Skin of body (tissue), 2 donors: Measurements from ENCODE around the gene MRPL53. TPM values are rescaled to one million over a fixed set of nuclear protein-coding genes. Genes with fewer than 3 reads are reported as not detected.
A peak's percentile ranks its signal among the peaks of the same experiment; 100 is the strongest.

ENCODE experiments used
- DNase-seq: peaks from one replicate; lab custom pipeline; 2025; lab: John Stamatoyannopoulos, UW
- total RNA-seq: library from RNA; depleted of rRNA; stranded (reverse); fragments of >200 nt; gene quantifications from one replicate; pipeline ENCODE4 v1.2.3, GENCODE V29; 2014

The MRPL53 gene
- total RNA-seq, result 17.8 TPM

DNA sequence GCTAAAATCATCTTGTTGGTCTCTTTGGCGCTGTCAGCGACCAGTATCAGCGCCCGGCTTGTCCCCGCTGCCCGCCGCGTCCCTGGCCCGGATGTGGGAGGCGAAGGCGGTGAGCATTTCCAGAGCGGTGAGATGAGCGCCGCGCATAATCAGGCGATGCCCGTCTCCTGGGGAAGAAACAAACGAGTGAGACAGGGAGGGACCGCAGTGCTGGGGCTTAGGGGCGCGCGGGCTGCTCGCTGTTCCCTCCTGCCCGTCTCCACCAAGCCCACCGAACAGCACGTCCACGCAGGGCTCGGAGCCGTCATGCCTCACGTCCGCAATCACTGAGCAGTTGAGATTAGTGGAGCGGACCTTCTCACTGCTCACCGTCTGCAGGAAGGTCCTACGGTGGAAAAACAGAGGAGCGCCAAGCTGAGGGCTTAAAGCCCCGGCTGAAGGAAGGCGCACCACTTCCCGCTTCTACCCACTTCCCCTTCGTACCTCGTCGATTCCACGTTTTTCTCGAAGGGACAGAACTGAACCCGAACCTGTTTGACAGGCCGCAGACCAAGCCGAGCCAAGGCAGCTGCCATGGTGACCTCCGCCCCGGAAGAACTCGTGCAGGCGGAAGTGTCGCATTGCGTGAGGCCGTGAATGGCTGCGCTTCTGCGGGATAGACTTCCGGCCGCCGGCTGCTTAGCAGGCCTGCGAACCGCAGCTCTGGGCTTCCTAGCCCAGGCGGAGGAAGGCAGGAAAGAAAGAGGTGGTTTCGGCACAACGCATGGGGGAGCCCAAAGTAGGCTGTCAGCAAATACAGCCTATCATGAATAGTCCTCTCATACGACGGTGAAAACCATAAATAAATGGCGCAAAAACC, at the start of gene MRPL53:
Gene MRPL53, minus strand, starts transcription at position 595 of the 859 bp plus-strand sequence. Its CDS starts 20 bp downstream, at position 575.
- DNase-seq, result peak; percentile 90

DNA sequence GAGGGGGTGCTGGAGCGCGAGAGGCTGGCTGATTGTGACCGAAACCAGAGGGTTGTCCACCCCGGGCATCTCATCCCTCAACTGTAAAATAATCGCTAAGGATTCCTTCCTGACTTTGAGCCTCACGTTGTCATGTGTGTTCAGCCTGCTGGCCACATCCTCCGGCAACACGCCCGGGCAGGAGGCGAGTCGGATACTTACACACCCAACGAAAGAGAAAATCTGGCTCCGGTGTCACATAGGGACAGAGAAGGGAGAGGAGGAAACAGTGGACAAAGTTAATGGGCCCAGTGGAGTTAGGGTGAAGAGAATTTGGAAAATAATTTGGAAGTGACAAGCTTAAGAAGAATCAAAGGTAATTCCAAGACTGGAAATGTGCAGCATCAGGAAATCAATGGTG, 44.2 kb upstream of the MRPL53 start:
- DNase-seq, result no peak

DNA sequence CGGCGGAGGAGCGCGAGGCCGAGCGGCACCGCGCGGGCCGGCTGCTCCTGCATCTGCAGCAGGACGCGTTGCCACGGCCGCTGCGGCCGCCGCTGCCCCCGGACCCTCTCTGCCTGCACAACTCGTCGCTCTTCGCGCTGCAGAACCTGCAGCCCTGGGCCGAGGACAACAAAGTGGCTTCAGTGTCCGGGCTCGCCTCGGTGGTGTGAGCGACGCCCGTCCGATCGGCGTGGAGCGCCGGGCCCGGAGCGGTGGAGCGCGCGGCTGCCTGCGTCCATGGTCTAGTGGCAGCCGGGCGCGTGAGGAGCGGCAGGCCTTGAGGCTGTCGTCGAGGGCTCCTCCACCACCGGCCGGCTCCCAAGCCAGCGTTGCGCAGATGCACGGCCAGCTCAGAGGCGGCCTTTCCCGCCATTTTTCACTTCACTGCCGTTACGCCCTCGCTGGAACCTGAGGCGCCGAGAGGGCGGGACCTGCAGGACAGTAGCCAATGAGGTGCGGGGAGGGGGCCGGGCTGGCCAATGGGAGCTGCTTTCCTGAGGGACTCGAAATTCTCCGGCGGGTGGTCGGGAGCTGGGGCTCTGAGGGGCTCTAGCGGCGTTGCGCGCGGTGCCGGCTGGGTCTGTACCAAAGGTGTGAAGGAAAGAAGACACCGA, 43.6 kb upstream of the MRPL53 start:
- peak; percentile 20 for DNase-seq

DNA sequence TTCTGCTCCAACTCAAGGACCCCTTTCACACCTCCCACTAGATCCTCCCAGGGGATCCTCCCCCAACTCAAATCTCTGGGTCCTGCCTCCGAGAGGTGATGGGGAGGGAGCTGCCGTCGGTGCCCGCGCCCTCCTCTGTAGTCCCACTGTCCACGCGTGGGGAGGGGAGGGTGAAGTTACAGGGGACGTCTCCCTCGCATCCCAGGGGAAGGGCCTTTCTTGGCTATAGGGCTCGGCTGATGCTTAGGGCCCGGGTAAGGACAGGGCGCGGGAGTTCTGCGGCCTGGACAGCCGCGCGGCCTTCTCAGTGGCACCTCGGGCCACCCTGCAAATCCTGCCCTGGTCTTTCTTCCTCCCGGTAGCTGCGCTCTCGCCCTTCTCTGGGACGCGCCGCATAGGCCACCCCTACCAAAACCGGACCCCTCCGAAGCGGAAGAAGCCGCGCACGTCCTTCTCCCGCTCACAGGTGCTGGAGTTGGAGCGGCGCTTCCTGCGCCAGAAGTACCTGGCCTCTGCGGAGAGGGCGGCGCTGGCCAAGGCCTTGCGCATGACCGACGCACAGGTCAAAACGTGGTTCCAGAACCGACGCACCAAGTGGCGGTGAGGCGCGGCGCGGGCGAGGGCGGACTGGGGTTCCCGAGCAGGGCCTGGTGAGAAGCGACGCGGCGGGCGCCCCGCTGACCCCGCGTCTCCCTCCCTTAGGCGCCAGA, 42.9 kb upstream of the MRPL53 start:
- no peak for DNase-seq

DNA sequence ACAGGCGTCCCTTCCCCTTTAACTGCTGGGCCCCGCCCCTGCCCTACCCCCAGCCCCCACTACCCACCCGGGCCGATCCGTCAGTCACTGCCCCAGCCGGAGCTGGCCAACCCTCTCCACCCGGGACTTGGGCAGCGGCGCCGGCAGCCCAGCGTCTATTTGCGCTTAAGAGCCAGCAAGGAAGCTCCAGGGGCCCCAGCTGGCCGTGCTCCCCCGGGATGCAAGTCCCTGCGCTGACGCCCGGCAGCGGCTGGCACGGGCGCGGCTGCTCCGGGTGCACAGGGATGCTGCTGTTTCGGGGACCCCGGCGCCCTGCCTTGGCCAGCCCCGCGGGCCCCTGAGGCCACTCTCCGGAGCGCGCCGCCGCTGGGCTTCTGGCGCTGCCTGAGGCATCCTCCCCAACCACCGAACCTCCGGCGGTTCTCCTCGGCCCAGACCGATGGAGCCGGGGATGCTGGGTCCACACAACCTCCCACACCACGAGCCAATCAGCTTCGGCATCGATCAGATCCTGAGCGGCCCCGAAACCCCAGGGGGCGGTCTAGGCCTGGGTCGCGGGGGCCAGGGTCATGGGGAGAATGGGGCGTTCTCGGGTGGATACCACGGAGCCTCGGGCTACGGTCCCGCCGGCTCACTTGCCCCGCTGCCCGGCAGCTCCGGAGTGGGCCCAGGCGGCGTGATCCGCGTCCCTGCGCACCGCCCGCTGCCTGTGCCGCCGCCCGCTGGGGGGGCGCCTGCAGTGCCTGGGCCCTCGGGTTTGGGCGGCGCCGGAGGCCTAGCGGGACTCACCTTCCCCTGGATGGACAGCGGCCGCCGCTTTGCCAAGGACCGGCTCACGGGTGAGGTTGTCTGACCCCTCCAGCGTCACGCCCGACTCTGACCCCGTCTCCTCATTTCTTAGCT, 42.1 kb upstream of the MRPL53 start, which contains the start of gene TLX2:
Gene TLX2, plus strand, starts transcription at position 83 of the 903 bp plus-strand sequence. Its CDS starts 357 bp downstream, at position 440.
- no peak for DNase-seq

DNA sequence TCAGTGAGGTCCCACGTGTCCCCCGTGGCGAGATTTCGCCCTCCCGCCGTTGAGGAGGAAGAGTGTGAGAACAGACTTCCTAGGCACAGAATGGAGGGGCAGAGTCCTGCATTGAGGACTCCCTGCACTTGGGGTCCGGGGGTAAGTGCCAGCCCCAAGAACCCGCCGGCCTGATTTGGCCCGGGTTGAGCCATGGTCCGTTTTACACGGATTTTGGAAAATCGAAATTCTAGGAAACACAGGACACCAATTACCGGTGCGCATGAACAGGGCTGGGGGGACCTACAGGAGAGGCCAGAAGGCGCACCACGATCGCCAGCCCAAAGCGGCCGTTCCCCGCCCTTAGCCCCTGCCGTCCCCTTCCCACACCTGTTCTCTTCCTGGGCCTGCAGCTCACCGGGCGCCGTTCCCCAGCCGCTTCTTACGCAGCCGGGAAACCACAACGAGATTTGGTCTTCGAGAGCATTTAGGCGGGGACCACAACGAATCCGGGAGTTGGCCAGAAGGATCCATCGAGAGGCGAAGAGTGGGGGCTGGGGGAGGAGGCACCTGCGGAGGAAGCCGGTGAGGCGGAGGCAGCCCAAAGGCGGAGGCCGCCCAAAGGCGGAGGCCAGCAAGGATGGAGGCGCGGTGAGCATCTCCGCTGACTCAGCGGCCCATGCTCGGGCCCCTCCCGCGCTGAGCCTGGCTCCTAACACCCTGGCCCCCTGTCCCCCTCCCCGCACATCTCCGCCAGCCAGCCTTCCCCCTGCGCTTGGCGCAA, 41.3 kb upstream of the MRPL53 start:
- no peak for DNase-seq

DNA sequence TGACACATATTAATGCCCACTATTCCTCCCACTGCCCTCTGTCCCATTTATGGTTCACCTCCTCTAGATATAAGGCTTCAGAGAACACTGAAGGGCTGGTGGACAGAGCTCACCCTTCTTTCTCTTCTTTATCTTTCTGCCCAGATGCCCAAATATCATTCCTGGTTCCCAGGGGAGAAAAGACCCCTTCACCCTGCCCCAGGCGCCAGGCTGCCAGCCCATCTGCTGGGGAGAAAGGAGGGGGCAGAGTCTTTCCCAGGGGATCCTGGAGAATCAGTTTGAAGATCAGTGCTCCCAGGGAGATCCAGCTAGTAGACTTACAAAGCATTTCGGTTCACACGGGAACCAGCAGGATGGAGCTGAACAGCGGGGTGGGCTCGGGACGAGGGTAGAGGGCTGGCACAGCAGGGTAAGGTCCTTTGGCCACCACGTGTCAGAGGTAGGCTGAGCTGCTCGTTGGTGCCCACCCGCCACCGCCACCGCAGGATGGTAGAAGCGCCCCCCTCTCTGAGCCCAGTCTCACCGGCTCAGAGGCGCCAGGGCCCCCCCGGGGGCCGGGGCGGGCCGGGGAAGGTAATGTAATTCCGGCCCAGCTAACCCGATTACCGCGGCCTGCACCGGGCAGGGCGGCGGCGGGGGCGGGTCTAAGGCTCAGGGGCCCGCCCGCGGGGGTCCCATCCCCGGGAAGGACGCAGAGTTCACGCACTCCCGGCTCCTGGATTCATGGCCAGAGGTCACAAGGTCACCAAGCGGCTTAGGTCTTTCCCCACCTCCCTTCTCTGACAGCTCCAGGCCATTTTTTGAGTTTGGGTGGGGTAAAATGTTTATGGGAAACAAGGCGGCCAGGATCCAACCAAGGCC, 40.5 kb upstream of the MRPL53 start:
- no peak for DNase-seq

DNA sequence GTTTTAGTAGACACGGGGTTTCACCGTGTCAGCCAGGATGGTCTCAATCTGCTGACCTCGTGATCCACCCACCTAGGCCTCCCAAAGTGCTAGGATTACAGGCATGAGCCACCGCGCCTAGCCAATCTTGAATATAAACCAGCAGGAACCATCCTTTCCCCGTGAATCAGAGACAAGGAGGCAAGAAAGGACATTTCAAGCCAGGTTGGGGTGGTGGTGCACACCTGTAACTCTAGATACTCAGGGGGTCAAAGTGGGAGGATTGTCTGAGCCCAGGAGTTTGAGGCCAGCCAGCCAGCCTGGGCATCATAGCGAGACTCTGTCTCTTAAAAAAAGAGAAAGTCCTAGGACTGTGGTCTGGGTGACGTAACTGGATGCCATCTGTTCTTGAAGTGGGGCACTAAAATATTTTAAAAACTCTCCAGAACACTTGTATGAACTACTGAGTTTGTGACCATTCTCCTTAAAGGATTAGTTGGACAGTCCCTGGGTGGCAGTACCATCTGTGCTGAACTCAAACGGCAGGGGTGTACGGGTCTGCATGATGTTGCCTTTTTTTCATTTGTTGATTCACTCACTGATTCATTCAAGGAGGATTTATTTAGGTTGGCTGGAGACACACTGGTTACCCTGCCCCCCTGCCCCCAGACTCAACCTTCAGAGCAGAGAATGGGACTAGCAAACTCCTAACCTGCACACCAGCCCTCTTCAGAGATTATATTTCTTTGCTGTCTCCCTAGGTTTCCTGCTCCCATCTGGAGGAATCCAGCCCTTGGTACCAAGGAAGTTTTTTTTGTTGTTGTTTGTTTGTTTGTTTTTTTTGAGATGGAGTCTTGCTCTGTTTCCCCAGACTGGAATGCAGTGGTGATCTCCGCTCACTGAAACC, 38.9 kb upstream of the MRPL53 start:
- DNase-seq, result no peak

DNA sequence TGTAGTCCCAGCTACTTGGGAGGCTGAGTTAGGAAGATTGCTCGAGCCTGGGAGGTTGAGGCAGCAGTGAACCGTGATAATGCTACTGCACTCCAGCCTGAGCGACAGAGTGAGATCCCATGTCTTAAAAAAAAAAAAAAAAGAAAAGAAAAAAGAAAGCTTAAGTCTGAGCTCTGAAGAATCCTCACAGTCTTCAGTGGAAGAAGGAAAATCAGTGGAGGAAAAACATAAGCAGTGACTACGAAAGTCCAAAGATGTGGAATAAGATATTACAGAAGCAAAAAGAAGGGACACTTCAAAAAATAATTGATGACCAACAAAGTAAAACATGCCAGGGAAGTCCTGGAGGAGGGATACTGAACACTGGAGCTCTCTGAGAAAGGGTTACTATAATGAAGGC, 37.8 kb upstream of the MRPL53 start:
- DNase-seq, result no peak

DNA sequence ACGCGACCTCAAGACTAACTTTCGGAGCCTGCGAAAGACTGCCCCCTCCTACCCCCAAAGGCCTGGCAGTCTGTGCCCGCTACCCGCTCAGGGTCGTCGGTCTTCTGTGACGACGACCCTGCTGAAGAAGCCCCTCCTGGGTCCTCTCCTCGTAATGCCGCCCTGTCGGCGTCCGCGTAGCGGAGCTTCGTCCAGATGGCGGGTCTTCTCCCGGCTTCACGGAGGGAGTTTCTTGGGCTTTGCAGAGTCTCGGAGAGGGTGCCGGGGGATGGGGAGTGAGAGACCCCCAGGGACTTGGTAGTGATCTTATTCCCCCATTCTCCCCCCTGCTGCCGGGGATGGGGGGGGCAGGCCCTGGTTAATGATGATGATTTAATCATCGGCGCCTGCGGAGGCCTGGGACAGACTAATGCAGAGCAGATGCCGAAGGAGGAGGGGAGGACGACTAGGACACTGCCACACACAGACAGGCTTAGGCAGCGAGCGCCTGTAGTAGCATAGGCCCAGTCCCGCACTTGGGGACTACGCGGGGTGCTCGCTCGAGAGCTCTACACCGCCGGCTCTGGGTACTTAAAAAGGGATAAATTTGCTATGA, 35.5 kb upstream of the MRPL53 start:
- DNase-seq, result peak; percentile 80

DNA sequence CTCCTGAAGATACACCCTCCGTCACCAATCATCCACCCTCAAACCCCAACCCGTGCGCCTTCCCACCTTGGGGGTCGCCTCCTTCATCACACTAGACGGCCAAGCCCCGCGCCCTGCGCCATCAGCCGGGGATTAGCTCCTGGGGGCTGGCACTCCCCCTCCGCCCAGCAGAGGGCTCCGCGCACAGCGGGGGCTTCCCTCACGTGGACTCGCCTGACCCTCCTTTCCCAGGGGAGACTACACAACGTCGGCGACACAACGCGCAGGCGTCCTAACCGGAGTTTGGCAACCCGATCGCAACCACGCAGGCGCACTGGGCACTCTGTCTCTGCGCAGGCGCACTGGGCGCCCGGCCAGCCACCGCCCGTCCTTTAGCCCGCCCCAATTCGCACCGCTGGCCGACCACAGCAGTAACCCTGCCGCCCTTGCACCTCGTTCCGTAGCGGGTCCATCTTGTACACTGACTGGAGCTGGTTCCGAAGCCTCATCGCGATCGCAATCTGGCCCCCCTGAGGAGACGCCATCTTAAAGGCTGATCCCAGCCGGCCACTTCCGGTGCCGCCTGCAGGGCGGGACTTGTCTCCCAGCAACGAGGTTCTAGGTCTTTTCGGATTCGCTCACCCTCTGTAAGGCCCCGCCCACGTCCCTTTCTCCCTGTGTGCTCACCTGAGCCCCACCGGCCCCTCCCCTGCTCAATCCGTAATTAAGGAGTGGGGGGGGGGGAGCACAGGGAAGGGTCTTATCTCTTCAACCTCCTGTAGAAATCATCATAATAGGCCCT, 34.9 kb upstream of the MRPL53 start, which contains the start of gene PCGF1:
Gene PCGF1, minus strand, starts transcription at position 551 of the 781 bp plus-strand sequence. Its CDS starts 27 bp downstream, at position 524.
- peak; percentile 98 for DNase-seq

DNA sequence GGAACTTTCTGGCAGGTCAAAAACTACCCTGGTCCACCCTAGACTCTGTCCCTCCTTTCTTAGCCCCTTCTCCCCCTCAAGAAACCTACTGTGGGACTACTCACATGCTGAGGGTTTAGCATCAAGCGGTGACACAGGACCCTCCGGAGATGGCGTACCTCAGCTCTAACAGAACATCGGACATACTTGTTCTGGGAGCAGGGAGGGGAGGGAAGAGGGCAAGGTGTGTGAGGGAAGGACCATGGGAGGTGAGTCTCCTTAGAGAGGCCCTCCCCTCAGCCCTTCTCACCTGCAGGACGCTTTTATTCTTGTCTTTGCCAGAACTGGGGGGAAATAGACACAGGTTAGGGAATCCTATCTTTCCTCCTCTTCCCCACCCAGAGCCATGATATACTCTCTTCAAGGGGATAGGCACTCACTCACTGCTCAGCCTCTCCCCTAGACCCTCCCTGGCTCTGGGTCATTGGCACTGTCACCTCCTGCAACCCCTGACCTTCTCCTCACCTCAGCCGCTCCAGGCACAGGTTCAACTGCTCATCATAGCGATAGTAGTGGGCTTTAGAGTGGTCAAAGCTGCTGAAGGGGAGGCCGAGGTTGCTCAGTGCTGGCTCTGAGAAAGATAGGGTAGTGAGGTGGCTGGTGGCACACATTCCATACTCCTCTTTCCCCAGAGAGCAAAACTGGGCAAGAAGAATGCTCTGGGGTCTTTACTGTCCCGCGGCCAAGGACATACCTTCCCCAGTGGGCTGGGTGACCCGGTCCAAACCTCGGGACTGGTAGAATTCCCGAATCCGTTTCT, 33.2 kb upstream of the MRPL53 start:
- DNase-seq, result no peak

DNA sequence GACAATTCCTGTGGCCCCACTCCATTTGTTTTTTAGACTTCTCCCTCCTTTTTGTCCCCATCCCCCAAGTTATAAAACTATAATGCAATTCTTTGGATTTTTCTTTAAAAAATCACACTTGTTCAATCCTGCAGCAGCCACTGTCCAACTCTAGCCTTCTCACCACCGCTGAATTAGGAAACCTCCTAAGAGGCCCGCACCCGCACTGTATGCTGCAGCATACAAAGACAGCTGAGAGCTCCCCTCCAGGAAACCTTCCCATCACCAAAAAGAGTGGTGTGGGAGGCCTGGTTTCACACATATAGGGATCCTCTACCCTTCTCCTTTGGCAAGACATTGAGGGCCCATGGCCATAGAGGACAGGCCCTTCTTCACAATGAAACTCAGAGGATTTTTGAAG, 32.1 kb upstream of the MRPL53 start:
- DNase-seq, result no peak

DNA sequence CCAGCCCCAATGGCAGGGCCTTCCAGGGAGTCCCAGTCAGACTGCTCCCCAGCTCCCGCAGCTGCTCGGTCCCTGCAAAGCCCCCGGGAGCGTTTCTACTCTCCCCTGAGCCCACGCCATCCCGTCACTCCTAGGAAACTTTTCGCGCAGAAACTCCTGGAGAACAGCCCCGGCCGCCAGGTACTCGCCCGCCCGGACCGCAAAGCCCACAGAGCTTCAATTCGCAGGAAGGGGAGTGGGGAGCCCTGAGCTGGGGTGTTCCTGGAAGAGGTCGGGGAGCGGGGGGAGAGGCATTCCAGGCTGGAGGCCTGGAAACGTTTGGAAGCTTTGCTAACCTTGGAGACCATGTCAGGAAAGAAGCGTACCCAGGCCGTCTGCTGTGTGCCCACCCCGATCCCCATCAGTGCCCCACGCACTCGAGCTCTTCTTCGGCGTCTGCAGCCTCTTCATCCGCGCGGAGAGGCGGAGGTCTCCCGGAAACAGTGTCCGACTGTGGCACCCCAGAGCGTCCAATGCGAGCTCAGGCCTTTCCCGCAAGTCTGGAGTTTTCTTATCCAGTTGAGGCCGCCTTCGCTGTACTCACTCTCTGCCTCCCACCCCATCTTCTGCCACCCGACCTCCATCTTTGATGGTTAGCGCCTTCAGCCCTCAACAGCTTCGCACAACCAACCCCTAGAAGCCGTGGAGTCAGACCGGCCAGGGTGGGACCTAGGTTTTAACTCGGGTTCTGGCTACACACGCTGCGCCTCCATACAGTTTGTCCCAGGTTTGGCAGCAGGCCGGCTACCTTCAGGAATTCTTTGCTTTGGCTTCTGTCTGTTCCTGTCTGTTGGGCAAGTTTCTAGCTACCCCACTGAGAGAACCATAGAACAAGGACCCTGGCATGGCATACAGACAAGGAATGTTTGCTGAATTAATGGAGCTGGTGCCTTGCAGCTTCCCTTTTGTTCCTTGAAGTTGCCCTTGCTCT, 31.3 kb upstream of the MRPL53 start:
- DNase-seq, result no peak
